A673 (cell line): Measurements from ENCODE around the gene SLC1A4.

Experiments used
- CTCF ChIP-seq: fragments of 300-800, 200-600 bp; sonication (generic); conservative IDR thresholded peaks from 2 replicates; pipeline ENCODE4 v1.5.1; 2017; ENCODE audit warnings: low read depth, mild to moderate bottlenecking, antibody characterized with exemption, low read length, moderate library complexity, mixed read lengths
- EZH2 ChIP-seq: fragments of 200-600 bp; sonication (generic); IDR thresholded peaks from 2 replicates; pipeline ENCODE4 v1.6.1; 2017; ENCODE audit warnings: borderline replicate concordance, low read depth, mild to moderate bottlenecking, mixed read lengths, antibody characterized with exemption, low read length; ENCODE audit not compliant: poor library complexity, severe bottlenecking

GRCh38 chr2:64990876-64991275 lies 1.7 kb downstream of the SLC1A4 start:
- no peak for TF ChIP-seq CTCF
- no peak for TF ChIP-seq EZH2
